ENCODE results near the gene USP48.
A peak's percentile ranks its signal among the peaks of the same experiment; 100 is the strongest.

DNA sequence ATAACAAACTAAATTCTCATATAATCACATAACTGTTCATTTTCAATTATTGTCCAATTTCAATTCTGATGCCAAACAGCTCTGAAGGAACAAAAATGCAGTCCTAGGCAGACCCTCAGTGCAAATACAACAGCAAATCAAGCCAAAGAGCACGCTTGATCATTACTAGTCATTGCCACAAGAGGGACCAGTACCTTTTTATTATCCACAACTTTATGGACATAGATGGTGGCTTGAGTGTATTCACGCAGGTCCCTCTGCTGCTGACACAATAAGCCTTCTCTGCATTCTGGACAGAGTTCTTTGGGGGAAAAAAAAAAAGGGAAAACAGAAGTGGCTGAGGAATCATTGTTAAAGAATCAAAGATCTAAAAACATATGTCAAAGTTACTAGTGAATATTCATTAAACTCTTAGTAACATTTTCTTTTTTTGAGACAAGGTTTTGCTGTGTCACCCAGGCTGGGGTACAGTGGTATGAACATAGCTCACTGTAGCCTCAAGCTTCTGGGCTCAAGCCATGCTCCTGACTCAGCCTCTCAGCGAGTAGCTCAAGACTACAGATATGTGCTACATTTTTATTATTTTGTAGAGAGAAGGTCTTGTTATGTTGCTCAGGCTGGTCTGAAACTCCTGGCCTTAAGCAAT lies 79.5 kb downstream of the USP48 start:
- no peak for TF ChIP-seq POLR2A (IDR thresholded peaks at IDR 0.05)
- TF ChIP-seq, protein P1, sequence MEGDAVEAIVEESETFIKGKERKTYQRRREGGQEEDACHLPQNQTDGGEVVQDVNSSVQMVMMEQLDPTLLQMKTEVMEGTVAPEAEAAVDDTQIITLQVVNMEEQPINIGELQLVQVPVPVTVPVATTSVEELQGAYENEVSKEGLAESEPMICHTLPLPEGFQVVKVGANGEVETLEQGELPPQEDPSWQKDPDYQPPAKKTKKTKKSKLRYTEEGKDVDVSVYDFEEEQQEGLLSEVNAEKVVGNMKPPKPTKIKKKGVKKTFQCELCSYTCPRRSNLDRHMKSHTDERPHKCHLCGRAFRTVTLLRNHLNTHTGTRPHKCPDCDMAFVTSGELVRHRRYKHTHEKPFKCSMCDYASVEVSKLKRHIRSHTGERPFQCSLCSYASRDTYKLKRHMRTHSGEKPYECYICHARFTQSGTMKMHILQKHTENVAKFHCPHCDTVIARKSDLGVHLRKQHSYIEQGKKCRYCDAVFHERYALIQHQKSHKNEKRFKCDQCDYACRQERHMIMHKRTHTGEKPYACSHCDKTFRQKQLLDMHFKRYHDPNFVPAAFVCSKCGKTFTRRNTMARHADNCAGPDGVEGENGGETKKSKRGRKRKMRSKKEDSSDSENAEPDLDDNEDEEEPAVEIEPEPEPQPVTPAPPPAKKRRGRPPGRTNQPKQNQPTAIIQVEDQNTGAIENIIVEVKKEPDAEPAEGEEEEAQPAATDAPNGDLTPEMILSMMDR (IDR thresholded peaks at IDR 0.05) = peak in 4 of 6 experiments; percentile 14 to 61 (median 58)

Data from Peyer's patch (tissue), 4 donors.